ENCODE measurements around the gene BIRC3.

- TF ChIP-seq CTCF (IDR thresholded peaks at IDR 0.05) (no peak), POLR2A (IDR thresholded peaks at IDR 0.05) (no peak)
Observed at GRCh38 chr11:102368472-102368871, 51.2 kb downstream of the BIRC3 start.

Measured in vagina (tissue), 2 donors.